ENCODE measurements around the gene BCR.
A peak's percentile ranks its signal among the peaks of the same experiment; 100 is the strongest.

Gene BCR

DNA sequence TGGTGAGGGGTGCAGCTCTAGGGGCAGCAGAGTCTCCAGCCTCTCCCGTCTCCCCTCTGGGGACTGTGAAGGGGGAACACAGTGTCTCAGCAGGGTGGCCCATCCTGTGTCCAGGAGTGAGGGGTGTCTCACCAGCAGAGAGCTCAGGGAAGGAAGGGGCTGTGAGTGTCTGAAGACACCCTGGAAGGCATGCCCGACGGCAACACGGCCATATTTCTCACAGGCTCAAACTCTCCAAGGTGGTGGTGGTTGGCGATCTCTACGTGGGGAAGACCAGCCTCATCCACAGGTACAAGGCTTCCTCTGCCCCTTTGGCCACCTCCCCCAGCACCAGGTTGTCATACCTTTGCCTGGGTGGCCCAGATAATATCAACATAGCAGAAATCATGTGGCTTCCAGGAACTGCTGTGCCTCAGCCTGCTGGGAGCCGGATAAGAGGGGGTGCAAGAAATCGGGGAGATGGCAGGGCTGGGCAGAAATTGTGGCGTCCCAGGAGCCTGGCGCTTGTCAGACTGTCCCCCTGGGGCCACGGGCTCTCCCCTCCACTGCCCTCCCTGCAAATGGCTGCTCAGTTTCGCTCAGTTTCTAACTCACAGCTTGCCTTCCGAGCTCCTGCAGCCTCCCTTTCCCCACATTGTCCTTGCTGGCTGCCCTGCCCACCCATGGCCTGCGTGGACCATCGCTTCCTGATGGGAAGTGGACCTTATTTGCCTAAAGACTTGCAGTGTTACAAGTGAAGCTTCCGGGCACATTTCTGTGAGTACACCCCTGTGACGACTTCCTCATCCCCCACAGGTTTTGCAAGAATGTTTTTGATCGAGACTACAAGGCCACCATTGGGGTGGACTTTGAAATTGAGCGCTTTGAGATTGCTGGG, 27.8 kb upstream of the BCR start:
- no peak for DNase-seq

DNA sequence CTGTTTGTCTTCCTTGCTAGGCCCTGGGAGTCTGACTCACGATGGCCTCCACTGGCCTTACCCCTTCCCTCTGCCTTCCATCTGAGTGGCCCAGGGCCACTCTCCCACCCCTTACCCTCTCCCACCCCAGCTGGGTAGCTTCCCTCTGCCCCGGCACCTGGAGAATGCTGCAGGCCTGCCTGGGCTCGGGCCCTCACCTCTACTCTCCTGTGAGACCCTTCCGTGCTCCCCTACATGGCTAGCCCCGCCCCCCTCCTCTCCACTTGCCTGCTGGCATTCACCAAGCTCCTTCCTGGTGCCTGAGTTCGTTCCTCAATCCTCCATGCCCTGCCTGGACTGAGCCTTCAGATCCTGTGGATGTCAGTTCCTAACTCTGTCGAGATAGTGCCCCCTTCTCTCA, 26.3 kb upstream of the BCR start:
- DNase-seq: no peak

DNA sequence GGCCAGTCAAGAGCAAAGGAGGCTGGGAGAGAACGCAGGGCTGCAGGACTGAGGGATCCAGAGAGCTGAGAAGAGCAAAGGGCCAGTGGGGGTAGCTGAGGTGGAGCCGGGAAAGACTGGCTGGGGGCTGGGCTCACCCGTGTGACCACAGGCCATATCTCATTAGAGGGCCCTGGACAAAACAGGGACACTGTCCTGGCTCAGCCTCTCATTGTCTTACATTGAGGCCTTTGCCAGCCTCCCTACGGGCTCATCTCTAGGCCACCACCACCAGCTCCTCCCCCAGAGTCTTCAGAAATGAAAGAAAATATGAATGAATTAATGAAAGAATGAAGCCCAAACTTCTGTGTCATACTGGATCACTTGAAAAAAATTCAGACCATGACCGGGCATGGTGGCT, 25.8 kb upstream of the BCR start:
- DNase-seq: no peak

DNA sequence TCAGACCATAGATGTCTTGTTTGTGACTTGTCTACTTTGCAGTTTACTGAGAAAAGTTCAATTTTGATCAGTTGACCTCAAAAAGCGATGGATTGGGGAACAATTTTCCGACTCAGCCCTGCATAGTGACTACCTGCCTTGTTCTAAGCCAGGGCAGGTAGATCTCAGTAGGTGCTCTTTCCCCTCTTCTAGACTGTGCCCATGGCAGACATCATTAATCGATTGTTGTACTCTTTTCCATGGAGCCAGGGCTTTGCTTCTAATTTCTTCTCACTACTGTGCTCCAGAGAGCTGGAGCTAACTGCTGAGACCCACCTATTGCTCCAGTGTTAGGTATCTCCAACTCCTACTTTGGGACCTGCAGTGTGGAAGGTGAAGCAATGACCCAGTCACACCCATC, 25.2 kb upstream of the BCR start:
- DNase-seq: no peak

DNA sequence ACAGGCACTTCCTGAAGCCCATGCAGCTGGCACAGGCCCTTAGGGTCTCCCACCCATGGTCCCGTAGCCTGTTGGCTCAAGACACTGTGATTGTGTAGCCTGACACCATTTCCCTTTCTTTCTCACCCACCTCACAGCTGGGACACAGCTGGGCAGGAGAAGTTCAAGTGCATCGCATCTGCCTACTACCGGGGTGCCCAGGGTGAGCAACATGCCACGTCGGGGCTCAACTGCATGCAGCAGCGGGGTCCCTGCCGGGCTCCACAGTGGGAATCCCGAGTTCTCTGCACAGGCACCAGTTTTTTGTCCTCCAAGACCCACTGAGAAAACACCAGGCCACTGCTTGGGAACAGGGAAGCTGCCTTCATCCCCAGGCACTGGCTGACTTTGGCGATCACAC, 24.5 kb upstream of the BCR start:
- DNase-seq: no peak

DNA sequence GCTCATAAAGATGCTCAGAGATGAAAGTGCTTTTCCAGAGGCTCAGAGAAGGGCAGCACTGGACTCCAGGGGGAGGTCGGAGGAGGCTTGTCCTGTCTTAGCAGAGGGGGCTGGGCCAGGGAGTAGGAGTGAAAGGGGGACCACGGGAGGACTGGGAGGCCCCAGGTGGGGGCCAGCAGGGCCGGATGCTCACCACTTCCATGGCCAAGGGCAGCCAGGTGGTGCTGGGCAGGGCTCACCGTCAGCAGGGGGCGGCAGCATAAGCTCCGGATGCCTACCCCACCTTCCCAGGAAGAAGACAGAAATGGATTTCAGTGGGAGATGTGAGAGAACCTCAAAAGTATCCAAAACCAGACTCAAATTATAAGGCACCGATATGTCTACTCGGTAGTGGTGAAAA, 24.0 kb upstream of the BCR start:
- peak; percentile 31 for DNase-seq

DNA sequence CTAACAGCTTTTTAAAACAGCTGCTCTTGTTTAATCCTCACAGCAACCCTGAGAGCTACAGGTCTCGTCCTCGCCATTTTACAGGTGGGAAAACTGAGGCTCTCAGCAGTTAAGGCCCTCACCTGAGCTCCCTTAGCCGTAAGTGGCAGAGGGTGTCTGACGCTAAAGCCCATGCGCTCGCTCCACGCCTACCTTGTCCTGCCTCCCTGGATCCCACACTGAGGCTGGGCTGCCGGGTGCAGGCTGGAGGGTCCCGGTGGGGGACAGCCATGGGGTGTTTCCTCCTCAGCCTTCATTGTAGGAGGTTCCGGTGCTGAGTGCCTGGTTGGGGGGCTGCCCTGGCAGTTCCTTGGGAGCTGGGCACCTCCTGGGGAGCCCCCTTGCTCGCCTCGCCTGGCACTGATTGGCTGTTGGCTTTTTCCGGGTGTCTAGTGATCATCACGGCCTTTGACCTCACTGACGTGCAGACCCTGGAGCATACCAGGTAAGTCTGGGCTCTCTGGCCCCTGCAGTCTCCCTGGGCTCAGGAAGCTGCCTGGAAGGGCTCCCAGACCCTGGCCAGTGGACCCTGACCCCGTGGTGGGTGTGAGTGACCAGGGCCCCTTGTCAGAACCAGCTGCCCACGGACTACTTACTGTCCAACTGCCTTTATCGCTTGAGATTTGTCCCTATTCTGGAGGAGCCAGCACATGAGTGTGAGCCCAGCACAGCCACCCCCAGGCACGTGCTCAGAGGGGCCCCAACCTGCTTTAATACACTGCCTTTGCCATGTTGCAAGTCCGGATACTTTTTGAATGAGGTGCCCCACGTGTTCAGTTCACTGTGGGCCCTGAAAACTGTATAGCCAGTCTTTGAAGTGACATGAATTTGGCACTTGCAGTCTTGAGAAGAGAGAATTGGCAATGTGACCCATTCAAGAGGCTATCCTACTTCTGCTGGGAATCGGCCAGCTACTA, 22.5 kb upstream of the BCR start:
- DNase-seq: no peak

DNA sequence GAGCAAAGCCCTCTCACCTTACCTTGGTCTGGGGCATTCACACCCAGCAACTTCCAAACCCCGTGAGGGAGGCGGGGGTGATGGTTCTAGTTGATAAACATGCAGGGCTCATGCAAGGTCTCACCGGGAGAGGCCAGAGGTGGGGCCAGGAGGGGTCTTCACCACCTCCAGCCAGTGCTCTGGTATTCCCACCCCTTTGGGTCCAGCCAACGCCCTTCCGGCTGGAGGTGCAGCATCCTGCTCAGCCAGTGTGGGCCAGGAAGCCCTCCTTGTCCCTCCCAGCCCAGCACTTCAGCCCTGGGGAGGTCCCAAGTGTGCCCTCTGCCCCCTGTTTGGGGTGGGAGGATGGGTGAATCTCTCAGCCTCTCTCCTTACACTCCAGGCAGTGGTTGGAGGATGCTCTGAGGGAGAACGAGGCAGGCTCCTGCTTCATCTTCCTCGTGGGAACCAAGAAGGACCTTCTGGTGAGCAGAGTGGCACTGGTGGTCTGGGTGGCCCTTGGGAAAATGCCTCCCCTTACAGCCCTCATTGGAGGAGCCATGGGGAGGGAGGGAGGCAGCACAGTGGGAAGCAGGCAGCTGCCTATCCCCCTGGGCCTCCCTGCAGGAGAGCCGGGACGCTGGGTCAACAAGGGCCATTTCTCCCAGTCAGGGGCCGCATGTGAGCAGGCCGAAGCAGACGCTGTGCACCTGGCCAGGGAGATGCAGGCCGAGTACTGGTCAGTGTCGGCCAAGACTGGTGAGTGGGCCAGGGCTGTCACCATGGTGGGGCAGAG, 21.6 kb upstream of the BCR start:
- DNase-seq: peak; percentile 64

DNA sequence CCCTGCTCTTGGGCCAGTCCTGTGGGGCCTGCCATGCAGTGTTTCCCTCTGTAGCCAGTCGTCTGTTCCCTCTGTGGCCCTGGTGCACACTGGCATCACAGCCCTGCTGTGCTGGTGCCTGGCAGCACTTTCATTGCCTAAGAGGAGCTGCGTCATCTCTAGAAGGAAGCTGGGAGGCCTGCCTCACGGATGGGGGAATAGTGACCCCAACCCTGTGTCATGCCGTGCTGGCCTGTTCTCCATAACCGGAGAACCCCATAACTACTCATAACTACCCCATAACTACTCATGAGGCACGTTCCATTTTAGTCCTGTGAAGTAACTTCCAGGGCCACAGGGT, 21.0 kb upstream of the BCR start:
- DNase-seq: peak; percentile 59

DNA sequence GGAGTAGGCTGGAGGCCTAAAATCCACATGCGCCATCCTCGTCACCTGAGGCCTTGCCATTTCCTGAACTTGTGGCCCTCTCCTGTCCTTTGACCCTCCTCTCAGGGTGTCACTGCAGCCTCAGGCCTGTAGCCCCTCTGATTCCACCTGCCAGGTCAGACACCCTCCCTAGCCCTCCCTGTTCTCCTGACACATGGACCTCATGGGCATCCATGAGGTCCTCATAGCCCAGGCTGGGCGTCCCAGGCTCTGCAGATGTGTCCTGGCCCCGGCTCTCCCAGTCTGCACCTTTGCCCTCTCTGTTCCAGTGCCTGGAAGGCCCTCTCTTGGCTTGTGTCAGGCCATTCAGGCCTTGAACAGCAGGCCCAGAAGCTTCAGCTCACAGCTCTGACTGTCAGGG, 19.3 kb upstream of the BCR start:
- no peak for DNase-seq

DNA sequence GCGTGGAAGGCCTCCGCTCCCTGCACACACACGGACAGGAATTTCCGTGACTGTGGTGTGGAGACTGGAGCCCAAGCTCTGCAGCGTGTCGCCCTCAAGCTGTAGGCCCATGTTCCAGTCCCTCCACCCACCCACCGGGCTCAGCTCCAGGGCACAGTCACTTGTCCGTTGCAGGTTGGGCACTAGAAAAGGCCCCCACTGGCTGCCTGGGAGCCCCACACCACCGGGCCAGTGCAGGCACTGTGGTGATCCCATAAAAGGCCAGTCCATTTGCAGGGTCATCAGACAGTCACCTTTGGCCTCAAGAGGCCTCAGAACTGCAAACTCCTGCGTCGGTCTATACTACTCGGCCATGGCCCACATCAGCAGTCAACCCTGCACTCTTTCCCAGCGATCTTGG, 18.7 kb upstream of the BCR start:
- DNase-seq: no peak

DNA sequence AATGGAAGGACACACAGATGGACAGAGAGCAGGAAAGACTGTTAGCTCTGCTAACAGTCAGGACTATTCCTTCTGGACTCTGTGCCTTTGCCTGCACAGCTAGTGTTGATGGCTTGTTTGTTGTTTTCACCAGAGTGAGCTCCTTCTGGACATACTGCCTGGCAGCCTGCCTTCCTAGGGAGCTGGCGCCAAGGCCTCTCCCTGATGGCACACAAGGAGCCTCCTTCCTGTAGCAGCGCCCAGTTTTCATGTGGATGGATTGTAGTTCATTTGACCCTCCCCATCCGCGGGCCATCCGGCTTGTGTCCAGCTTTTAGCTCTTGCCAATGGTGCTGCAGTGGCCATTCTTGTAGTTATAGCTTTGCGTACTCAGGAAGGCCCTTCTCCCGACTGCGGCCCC, 16.6 kb upstream of the BCR start:
- no peak for DNase-seq

DNA sequence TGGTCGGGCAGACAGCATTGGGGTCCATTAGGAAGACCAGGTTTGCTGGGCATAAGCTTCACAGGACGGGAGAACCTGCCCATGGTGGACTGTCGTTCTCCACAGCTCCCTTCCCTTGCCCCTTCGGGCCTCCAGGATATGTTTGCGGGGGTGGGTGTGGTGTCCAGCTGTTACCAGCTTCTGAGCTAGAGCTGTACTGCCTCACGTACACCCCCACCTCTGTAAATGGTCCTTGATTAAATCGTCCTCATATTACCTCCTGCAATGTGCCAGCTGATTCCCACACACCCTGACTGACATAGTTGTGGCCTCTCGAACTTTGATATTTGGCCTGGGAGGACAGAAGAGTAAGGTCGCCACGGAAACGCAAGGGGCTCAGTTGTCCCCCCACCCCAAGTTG, 16.2 kb upstream of the BCR start:
- DNase-seq: no peak

DNA sequence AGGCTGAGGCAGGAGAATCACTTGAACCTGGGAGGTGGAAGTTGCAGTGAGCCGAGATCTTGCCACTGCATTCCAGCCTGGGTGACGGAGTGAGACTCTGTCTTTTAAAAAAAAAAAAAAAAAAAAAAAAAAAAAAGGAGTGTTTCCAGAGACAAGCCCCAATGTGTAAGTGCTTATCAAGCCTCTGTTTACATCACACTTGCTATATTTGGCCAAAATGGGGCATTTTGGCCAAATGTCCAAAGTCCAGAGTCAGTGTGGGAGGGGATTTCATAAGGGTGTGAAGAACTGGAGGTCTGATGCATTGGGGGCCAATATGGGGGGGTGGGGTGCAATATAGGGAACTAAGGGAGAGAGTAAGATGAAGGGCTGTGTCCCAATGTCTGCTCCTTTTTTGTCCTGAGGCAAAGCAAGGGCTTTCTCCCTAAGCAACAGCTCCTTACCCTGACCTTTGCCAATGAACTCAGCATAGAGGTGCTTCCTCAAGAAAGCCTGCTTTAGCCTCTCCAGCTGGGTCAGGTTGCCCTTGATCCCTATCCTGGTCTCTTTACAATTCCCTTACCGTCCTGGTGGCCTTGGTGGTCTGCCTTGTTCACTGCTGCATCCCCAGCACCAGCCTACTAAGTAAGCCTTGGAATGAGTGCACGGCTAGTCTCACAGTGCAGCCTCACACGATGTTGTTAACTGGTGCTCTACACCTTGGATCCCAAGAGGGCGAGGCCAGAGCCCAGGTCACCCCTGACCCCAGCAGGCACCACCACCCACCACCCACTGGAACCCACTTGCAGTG, 14.1 kb upstream of the BCR start:
- no peak for DNase-seq

DNA sequence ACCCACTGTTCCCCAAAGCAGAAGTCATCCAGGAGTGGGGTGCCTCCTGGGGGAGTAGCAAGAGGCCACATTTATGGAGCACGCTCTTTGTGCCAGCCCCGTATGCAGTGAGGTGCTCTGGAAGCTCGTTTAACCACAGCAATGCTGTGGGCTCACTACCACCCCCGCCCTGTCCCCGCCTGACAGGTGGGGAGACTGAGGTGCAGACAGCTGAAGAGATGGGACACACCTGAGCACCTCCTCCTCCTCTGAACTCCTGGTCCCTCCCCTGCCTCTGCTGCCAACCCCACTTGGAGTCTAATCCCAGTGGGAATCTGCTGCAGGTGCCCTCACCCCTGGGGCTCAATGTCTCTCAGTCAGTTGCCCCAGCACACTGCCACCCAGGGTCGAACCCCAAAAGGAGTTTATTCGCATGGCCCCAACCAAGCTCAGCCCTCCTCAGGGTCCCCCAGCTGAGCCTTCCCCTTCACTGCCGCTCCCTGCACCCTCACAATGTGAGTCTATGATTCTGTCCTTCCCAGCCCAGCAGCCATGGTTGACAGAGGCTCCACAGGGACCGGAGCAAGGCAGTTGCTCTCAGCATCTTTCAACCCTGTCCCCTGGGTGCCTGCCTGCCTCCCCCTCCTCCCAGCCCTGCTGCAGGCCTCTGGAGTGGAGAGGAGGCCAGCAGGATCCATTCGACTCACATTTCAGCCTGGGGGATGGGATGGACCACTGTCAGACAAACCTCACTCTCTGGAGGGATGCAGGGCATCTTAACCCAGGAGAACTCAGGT, 13.3 kb upstream of the BCR start:
- peak; percentile 50 for DNase-seq

DNA sequence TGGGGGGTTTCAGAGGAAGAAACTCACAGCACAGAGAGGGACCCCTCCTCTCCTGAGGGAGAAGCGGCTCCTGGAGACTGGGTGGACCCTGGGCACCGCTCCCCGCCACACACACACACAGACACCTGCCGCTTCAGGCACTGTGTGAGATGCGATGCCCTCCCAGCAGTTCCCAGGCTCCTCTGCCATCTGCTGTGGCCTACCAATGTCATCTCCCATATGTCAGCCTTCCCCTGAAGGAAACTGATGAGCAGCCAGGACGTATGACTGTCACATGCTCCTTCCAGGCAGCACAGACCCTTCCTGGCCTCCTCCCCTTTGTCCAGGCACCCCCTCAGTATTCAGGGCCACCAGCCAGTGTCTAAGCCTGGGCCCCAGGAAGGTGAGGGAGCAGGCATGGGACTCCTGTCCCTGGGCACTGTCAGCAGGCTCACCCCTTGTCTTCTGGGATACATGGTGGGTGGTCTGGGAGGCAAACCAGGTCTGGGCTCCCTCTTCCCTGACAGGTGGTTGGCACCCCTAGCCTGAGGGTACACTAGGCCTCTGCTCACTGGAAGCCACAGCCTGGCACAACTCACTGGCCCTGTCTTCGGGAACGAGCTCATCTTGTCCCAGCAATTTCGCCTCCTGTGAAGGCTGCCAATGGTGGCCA, 11.8 kb upstream of the BCR start:
- DNase-seq: no peak

DNA sequence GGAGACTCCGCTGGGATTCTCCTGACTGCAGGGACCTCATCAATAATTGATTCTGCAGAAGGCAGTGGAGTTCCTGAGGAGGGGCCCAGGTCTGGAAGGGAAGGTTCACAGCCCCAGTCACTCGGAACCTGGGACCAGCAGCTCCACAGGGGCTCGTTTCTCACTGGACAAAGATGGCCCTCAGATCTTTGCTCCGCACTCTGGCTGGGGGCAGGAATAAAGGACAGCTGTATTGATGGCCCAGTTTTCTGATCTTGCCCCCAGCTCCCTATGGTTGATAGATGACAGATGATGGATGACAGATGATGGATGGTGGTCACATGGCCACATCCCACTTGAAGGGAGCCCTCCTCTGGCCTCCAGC, 11.3 kb upstream of the BCR start:
- DNase-seq: no peak

DNA sequence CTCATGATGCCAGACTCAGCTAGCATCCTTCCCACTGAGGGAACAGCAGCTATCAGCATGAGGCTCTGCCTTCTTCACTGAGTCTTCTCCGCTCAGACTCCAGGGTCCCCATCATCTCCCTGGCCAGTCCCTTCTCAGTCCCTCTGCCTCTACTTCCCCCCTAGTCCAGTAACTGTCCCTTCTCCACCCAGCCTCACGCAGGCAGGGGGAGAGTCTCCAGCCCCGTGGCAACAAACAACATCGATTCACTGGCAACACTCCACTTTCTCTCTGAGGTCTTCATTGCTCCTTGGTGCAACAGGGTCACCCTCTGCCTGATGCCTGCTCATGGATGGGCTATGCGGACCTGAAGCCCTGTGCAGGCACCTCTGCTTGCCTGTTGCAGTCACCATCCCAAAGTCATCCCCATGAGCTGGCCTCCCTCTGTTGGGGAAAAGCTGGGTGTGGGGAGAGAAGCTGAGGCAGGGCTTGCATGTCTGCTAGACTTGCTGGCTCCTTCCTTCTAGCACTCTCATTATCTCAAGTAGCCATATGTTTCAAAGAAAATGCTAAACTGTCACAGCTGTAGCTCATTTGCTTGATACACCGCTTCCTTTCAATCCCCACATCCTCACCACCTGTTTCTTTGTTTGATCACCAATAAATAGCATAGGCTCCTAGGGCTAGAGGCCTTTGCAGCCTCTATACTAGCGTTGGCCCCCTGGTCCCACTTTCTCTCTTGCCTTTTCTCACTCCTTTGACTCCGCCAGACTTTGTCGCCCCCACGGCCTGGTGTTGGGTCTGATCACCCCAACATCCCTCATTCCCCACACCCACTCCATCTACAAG, 4.3 kb upstream of the BCR start:
- no peak for DNase-seq

DNA sequence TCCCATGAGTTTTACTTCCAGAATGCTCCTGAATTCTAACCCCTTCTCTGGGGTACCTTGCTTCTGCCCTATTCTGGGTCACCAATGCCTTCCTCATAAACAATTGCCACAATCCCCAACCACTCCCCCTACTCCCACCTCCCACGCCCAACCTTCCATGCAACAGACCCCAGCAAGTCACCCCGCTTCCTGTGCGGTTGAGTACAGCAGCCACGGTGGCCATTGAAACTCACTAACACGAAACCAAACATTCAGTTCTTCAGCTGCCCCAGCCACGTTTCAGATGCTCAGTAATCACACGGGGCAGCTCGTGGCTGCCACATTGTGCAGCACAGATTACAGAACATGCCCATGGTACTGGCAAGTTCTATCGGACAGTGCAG, 3.7 kb upstream of the BCR start:
- no peak for DNase-seq

DNA sequence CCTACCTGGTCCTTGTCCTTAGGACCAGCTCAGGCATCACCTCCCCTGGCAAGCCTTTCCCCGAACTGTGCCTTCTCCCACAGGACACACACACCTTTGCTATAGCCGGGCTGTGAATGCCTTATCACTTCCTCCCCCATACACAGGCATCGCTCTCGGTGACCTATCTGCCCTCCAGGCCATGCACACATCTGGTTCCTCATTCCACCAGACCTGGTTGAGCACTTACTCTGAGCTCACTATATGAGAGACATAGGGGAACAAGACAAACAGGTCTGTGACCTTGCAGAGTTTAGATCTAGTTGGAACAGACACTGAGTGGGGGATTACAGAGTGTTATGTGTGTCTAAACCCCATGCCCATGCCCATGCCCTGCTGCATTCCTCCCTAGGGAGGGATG, 3.1 kb upstream of the BCR start:
- DNase-seq: no peak
